Neural progenitor cell (in vitro differentiated cells): Measurements from ENCODE around the gene ODC1. TPM values are rescaled to one million over a fixed set of nuclear protein-coding genes. Genes with fewer than 3 reads are reported as not detected.

Experiments
- DNase-seq: peaks from one replicate; pipeline ENCODE4 v3.0.0-alpha.2; 2016; ENCODE audit warnings: low spot score
- H2AFZ ChIP-seq: fragments of 200-600 bp; sonication (generic); replicated peaks from 2 replicates; pipeline ENCODE4 v1.6.1; 2016; ENCODE audit warnings: antibody characterized with exemption
- H3F3A ChIP-seq: fragments of 200-600 bp; sonication (generic); 2 replicates; pipeline ENCODE4 v1.6.1; 2016; ENCODE audit warnings: antibody characterized with exemption, low read depth
- H3K27ac ChIP-seq: fragments of 200-600 bp; sonication (generic); 2 replicates; pipeline ENCODE4 v1.5.1; 2016; ENCODE audit warnings: mild to moderate bottlenecking
- H3K27me3 ChIP-seq: fragments of 200-600 bp; sonication (generic); 2 replicates; pipeline ENCODE4 v1.6.1; 2016; ENCODE audit warnings: mild to moderate bottlenecking, moderate library complexity
- H3K36me3 ChIP-seq: fragments of 200-600 bp; sonication (generic); 2 replicates; pipeline ENCODE4 v1.5.1; 2016
- H3K4me1 ChIP-seq: fragments of 200-600 bp; sonication (generic); 2 replicates; pipeline ENCODE4 v1.6.1; 2016; ENCODE audit warnings: mixed run types
- H3K4me2 ChIP-seq: fragments of 200-600 bp; sonication (generic); 2 replicates; pipeline ENCODE4 v1.6.1; 2016
- H3K4me3 ChIP-seq: fragments of 200-600 bp; sonication (generic); 2 replicates; pipeline ENCODE4 v1.5.1; 2016
- H3K79me2 ChIP-seq: fragments of 200-600 bp; sonication (generic); 2 replicates; pipeline ENCODE4 v1.6.1; 2016; ENCODE audit warnings: low read depth
- H3K9ac ChIP-seq: fragments of 200-600 bp; sonication (generic); 2 replicates; pipeline ENCODE4 v1.6.1; 2016
- H3K9me3 ChIP-seq: fragments of 200-600 bp; sonication (generic); 2 replicates; pipeline ENCODE4 v1.5.1; 2016; ENCODE audit warnings: low read depth
- H4K20me1 ChIP-seq: fragments of 200-600 bp; sonication (generic); 2 replicates; pipeline ENCODE4 v1.6.1; 2016; ENCODE audit warnings: low read depth
- H3K27ac Mint-ChIP-seq: 3 replicates; pipeline ENCODE4 v1.8.0; 2021; ENCODE audit warnings: mixed read lengths
- H3K27me3 Mint-ChIP-seq: 2 replicates; pipeline ENCODE4 v1.8.0; 2022; ENCODE audit warnings: low read depth, mild to moderate bottlenecking, inconsistent platforms, moderate library complexity, mixed read lengths; ENCODE audit not compliant: insufficient read depth
- H3K36me3 Mint-ChIP-seq: 3 replicates; pipeline ENCODE4 v1.8.0; 2021; ENCODE audit warnings: mixed read lengths
- H3K4me1 Mint-ChIP-seq: 3 replicates; pipeline ENCODE4 v1.8.0; 2021; ENCODE audit warnings: mixed read lengths
- H3K4me3 Mint-ChIP-seq: 3 replicates; pipeline ENCODE4 v1.8.0; 2021; ENCODE audit warnings: mild to moderate bottlenecking, moderate library complexity, mixed read lengths
- H3K9me3 Mint-ChIP-seq: 3 replicates; pipeline ENCODE4 v1.8.0; 2020; ENCODE audit warnings: mixed read lengths
- CTCF ChIP-seq: fragments of 200-600 bp; sonication (generic); IDR thresholded peaks from 2 replicates; pipeline ENCODE4 v1.5.1; 2017; ENCODE audit warnings: antibody characterized with exemption, mild to moderate bottlenecking
- EZH2 ChIP-seq: fragments of 200-600 bp; sonication (generic); IDR thresholded peaks from 2 replicates; pipeline ENCODE4 v1.6.1; 2017; ENCODE audit warnings: antibody characterized with exemption, mild to moderate bottlenecking, moderate library complexity
- EZH2phosphoT487 ChIP-seq: fragments of 200-600 bp; sonication (generic); IDR thresholded peaks from 2 replicates; pipeline ENCODE4 v1.6.1; 2017; ENCODE audit warnings: antibody characterized with exemption
- total RNA-seq: library from RNA; depleted of rRNA; stranded (reverse); fragments of >200 nt; gene quantifications from 2 replicates; pipeline ENCODE4 v1.2.3, GENCODE V29; 2015; ENCODE audit warnings: low replicate concordance

Gene ODC1
- total RNA-seq, 1 donor from 2014 or later = 437 TPM

GRCh38 chr2:10434886-10435819 is 13.0 kb downstream of the ODC1 start:
- Mint-ChIP-seq H3K4me3 (no peak overlapping the region), H3K27ac (no peak overlapping the region), H3K27me3 (peaks cover 13% of the 10 kb centered on the region), H3K4me1 (peaks cover 19% of the 10 kb centered on the region), H3K36me3 (peaks cover 6% of the 10 kb centered on the region), H3K9me3 (no peaks in the 10 kb centered on the region)
- no peak overlapping the region for H2AFZ ChIP-seq
- H3K79me2 ChIP-seq = no peaks in the 10 kb centered on the region
- H3K36me3 ChIP-seq = no peaks in the 10 kb centered on the region
- no peaks in the 10 kb centered on the region for H4K20me1 ChIP-seq
- H3K9me3 ChIP-seq = no peaks in the 10 kb centered on the region
- no peak overlapping the region for H3K4me3 ChIP-seq
- TF ChIP-seq CTCF = peak; percentile 95
- TF ChIP-seq EZH2 = no peak
- no peak for TF ChIP-seq EZH2phosphoT487
- no peak overlapping the region for H3K27ac ChIP-seq
- DNase-seq = peak; percentile 88
- H3F3A ChIP-seq = no peaks in the 10 kb centered on the region
- H3K27me3 ChIP-seq = peaks cover 19% of the 10 kb centered on the region
- H3K4me2 ChIP-seq = no peak overlapping the region
- H3K9ac ChIP-seq = no peak overlapping the region
- no peaks in the 10 kb centered on the region for H3K4me1 ChIP-seq

GRCh38 chr2:10433947-10434885 is 13.9 kb downstream of the ODC1 start:
- Histone ChIP-seq H3K27ac (no peak overlapping the region), H3K79me2 (no peaks in the 10 kb centered on the region), H3F3A (no peaks in the 10 kb centered on the region), H3K4me1 (no peaks in the 10 kb centered on the region), H3K9me3 (no peaks in the 10 kb centered on the region), H3K27me3 (peaks cover 19% of the 10 kb centered on the region), H3K9ac (no peak overlapping the region), H3K36me3 (no peaks in the 10 kb centered on the region), H4K20me1 (no peaks in the 10 kb centered on the region), H3K4me3 (no peak overlapping the region), H3K4me2 (no peak overlapping the region), H2AFZ (no peak overlapping the region)
- peak overlapping the region; percentile 50 for H3K4me3 Mint-ChIP-seq
- H3K36me3 Mint-ChIP-seq = no peaks in the 10 kb centered on the region
- peaks cover 11% of the 10 kb centered on the region for H3K27me3 Mint-ChIP-seq
- DNase-seq = peak; percentile 53
- no peak for TF ChIP-seq EZH2
- TF ChIP-seq EZH2phosphoT487 = no peak
- TF ChIP-seq CTCF = no peak
- H3K4me1 Mint-ChIP-seq = peaks cover 19% of the 10 kb centered on the region
- H3K9me3 Mint-ChIP-seq = no peaks in the 10 kb centered on the region
- H3K27ac Mint-ChIP-seq = no peak overlapping the region

- peaks cover 19% of the 10 kb centered on the region for H3K27me3 ChIP-seq
- H3K9ac ChIP-seq = no peak overlapping the region
- no peak overlapping the region for H2AFZ ChIP-seq
- H3K79me2 ChIP-seq = no peaks in the 10 kb centered on the region
- no peaks in the 10 kb centered on the region for H3K9me3 ChIP-seq
- H3K27ac ChIP-seq = no peak overlapping the region
- Mint-ChIP-seq H3K9me3 (no peaks in the 10 kb centered on the region), H3K36me3 (no peaks in the 10 kb centered on the region), H3K4me3 (peak overlapping the region; percentile 61), H3K27me3 (peaks cover 11% of the 10 kb centered on the region), H3K4me1 (peaks cover 19% of the 10 kb centered on the region), H3K27ac (peak overlapping the region; percentile 95)
- H3F3A ChIP-seq = no peaks in the 10 kb centered on the region
- H4K20me1 ChIP-seq = no peaks in the 10 kb centered on the region
- no peaks in the 10 kb centered on the region for H3K4me1 ChIP-seq
- H3K4me3 ChIP-seq = no peak overlapping the region
- H3K36me3 ChIP-seq = no peaks in the 10 kb centered on the region
- peak overlapping the region; percentile 65 for H3K4me2 ChIP-seq
- no peak for DNase-seq
- TF ChIP-seq CTCF (no peak), EZH2 (no peak), EZH2phosphoT487 (no peak)
Measured at GRCh38 chr2:10433264-10433946, 14.7 kb downstream of the ODC1 start.
